ENCODE data around the gene CCM2.

DNA sequence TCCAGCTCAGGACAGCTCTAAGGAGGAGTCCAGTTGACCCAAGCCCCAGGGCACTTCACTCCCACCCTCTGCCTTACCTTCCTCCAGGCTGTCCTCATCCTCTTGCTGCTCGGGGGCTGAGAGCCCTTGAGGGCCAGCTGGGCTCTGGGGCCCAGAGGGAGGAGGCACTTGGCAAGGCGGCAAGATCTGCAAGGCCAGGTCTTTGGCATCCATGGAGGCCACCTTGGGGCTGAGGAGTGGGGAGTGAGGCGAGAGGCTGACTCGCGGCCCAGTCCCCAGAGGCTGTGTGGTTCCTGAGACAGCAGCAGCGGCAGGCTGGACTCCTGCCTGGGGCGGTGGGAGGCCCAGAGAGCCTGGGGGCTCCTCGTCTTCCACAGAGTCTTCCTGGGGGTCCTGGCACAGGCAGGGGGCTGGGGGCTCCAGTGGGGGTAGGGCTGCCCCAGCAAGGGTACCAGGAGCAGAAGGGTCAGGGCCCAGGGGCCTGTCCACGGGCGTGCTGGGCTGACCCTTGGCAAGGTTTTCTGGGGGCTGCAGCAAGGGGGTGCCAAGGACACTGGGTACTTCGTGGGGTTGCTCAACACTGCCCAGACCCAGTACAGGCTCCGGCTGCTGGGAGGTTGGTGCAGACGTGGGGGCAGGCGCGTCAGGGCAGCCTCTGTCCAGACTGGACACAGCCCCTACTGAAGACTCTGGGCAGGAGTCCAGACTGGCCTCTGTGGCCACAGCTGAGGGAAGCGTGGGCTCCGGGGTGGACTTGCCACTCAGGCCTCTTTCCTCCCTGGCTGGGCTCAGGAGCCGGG lies 82.2 kb downstream of the CCM2 start:
- TF ChIP-seq MXI1 (conservative IDR thresholded peaks at IDR 0.05; ENCODE audit: poor library complexity, severe bottlenecking), result no peak
- TF ChIP-seq, protein P1, sequence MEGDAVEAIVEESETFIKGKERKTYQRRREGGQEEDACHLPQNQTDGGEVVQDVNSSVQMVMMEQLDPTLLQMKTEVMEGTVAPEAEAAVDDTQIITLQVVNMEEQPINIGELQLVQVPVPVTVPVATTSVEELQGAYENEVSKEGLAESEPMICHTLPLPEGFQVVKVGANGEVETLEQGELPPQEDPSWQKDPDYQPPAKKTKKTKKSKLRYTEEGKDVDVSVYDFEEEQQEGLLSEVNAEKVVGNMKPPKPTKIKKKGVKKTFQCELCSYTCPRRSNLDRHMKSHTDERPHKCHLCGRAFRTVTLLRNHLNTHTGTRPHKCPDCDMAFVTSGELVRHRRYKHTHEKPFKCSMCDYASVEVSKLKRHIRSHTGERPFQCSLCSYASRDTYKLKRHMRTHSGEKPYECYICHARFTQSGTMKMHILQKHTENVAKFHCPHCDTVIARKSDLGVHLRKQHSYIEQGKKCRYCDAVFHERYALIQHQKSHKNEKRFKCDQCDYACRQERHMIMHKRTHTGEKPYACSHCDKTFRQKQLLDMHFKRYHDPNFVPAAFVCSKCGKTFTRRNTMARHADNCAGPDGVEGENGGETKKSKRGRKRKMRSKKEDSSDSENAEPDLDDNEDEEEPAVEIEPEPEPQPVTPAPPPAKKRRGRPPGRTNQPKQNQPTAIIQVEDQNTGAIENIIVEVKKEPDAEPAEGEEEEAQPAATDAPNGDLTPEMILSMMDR (IDR thresholded peaks at IDR 0.05; ENCODE audit: poor library complexity, severe bottlenecking), result no peak
- no peak for TF ChIP-seq EZH2 (IDR thresholded peaks at IDR 0.05; ENCODE audit: borderline replicate concordance, insufficient read depth, low read length, poor library complexity, severe bottlenecking)
- no peak for TF ChIP-seq RAD21 (conservative IDR thresholded peaks at IDR 0.05)
- TF ChIP-seq EP300 (conservative IDR thresholded peaks at IDR 0.05; ENCODE audit: poor library complexity, severe bottlenecking), result no peak
- TF ChIP-seq POLR2AphosphoS5 (IDR thresholded peaks at IDR 0.05), result no peak
- TF ChIP-seq, protein P2, sequence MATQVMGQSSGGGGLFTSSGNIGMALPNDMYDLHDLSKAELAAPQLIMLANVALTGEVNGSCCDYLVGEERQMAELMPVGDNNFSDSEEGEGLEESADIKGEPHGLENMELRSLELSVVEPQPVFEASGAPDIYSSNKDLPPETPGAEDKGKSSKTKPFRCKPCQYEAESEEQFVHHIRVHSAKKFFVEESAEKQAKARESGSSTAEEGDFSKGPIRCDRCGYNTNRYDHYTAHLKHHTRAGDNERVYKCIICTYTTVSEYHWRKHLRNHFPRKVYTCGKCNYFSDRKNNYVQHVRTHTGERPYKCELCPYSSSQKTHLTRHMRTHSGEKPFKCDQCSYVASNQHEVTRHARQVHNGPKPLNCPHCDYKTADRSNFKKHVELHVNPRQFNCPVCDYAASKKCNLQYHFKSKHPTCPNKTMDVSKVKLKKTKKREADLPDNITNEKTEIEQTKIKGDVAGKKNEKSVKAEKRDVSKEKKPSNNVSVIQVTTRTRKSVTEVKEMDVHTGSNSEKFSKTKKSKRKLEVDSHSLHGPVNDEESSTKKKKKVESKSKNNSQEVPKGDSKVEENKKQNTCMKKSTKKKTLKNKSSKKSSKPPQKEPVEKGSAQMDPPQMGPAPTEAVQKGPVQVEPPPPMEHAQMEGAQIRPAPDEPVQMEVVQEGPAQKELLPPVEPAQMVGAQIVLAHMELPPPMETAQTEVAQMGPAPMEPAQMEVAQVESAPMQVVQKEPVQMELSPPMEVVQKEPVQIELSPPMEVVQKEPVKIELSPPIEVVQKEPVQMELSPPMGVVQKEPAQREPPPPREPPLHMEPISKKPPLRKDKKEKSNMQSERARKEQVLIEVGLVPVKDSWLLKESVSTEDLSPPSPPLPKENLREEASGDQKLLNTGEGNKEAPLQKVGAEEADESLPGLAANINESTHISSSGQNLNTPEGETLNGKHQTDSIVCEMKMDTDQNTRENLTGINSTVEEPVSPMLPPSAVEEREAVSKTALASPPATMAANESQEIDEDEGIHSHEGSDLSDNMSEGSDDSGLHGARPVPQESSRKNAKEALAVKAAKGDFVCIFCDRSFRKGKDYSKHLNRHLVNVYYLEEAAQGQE (IDR thresholded peaks at IDR 0.05; ENCODE audit: borderline replicate concordance), result no peak
- no peak for TF ChIP-seq SMC3 (conservative IDR thresholded peaks at IDR 0.05; ENCODE audit: poor library complexity)
